Astrocyte of the spinal cord (primary cell): Measurements from ENCODE around the gene PLA2R1.

ENCODE experiments used
- DNase-seq: peaks from one replicate; pipeline ENCODE4 v3.0.0; 2011; ENCODE audit warnings: low read depth, low spot score
- H3K4me3 ChIP-seq: 2 replicates; pipeline ENCODE4 v1.5.1; 2011; ENCODE audit warnings: low read depth, mild to moderate bottlenecking, low read length, moderate library complexity
- in situ Hi-C: cut with HindIII; loops from 2 replicates; pipeline ENCODE4 v1.10.0; 2017; ENCODE audit warnings: low sequenced_read_pairs
- TF ChIP-seq, protein P1 (sequence below): IDR thresholded peaks from 2 replicates; pipeline ENCODE4 v1.5.1; 2012; ENCODE audit warnings: low read depth, mild to moderate bottlenecking, low read length, inconsistent platforms

The PLA2R1 gene

DNA sequence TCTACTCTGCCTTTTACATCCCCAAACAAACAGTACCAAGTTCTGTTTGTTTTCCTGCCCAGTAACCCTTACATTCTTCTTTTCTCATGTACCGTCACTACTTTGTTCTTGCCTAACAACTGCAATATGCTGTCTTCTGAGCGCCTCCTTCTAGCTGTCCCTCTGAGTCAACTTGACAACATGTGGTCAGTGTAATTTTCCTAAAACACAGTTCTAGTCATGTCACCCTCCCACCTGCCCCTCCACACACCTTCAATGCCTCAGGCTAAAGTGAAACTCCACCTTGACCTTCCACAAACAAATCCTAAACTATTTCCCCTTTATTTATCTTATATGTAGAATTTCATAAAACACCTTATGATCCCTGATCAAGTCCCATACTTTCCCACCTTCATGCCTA, 139.9 kb downstream of the PLA2R1 start:
- in situ Hi-C loops, result no loop called here
- DNase-seq, result no peak
- TF ChIP-seq, protein P1, sequence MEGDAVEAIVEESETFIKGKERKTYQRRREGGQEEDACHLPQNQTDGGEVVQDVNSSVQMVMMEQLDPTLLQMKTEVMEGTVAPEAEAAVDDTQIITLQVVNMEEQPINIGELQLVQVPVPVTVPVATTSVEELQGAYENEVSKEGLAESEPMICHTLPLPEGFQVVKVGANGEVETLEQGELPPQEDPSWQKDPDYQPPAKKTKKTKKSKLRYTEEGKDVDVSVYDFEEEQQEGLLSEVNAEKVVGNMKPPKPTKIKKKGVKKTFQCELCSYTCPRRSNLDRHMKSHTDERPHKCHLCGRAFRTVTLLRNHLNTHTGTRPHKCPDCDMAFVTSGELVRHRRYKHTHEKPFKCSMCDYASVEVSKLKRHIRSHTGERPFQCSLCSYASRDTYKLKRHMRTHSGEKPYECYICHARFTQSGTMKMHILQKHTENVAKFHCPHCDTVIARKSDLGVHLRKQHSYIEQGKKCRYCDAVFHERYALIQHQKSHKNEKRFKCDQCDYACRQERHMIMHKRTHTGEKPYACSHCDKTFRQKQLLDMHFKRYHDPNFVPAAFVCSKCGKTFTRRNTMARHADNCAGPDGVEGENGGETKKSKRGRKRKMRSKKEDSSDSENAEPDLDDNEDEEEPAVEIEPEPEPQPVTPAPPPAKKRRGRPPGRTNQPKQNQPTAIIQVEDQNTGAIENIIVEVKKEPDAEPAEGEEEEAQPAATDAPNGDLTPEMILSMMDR, result no peak
- no peak overlapping the region for H3K4me3 ChIP-seq

DNA sequence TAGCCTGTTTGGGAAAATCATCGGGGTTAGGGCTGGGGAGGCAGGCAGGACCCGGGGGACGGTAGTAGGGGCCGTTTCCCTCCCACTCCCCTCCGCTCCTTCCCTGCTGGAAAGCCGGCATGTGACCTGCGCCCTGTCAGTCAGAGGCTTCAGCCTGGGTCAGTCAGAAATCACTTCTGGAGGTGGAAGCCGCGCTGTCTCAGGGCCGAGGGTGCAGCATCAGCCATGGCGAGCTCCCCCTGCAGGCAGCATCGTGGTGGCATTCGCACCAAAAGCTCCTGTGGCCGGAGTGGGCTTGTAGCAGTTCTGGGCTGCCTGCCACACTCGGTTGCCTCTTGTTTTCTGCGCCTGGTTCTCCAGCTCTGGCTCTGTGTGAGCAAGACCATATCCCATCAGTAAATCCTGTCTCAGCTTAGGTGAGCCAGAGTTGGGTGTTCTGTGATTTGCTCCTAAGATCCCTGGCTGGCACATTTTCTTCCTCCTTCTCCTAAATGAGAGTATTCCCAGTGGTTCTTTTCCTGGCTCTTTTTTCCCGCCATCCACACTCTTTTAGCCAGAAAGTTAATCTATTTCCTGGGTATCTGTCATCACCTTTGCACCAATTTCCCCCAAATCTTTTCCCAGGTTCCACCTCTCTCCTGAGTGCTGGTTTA, 140.5 kb downstream of the PLA2R1 start:
- no peak overlapping the region for H3K4me3 ChIP-seq
- TF ChIP-seq, protein P1, result peak; percentile 80
- peak; percentile 52 for DNase-seq
- in situ Hi-C loops, result no loop called here

- in situ Hi-C loops, result no loop called here
- DNase-seq, result no peak
- no peak overlapping the region for H3K4me3 ChIP-seq
- TF ChIP-seq, protein P1, result no peak
These were observed 145.9 kb downstream of the PLA2R1 start for GRCh38 chr2:159916511-159916910.

- H3K4me3 ChIP-seq, result no peak overlapping the region
- TF ChIP-seq, protein P1, result no peak
- no peak for DNase-seq
- in situ Hi-C loops, result no loop called here
These were observed 148.5 kb downstream of the PLA2R1 start for GRCh38 chr2:159913900-159914299.

GRCh38 chr2:159912580-159912979, 149.8 kb downstream of the PLA2R1 start:
- no peak overlapping the region for H3K4me3 ChIP-seq
- no peak for DNase-seq
- TF ChIP-seq, protein P1, result no peak
- in situ Hi-C loops, result no loop called here

- H3K4me3 ChIP-seq, result no peak overlapping the region
- in situ Hi-C loops, result no loop called here
- TF ChIP-seq, protein P1, result no peak
- no peak for DNase-seq
These were observed 151.5 kb downstream of the PLA2R1 start for GRCh38 chr2:159910951-159911350.
